ENCODE results near the gene MYO7B.

- TF ChIP-seq, protein P1, sequence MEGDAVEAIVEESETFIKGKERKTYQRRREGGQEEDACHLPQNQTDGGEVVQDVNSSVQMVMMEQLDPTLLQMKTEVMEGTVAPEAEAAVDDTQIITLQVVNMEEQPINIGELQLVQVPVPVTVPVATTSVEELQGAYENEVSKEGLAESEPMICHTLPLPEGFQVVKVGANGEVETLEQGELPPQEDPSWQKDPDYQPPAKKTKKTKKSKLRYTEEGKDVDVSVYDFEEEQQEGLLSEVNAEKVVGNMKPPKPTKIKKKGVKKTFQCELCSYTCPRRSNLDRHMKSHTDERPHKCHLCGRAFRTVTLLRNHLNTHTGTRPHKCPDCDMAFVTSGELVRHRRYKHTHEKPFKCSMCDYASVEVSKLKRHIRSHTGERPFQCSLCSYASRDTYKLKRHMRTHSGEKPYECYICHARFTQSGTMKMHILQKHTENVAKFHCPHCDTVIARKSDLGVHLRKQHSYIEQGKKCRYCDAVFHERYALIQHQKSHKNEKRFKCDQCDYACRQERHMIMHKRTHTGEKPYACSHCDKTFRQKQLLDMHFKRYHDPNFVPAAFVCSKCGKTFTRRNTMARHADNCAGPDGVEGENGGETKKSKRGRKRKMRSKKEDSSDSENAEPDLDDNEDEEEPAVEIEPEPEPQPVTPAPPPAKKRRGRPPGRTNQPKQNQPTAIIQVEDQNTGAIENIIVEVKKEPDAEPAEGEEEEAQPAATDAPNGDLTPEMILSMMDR (IDR thresholded peaks at IDR 0.05; ENCODE audit: poor library complexity): no peak
- TF ChIP-seq EZH2 (IDR thresholded peaks at IDR 0.05; ENCODE audit: borderline replicate concordance): no peak
- TF ChIP-seq EZH2phosphoT487 (IDR thresholded peaks at IDR 0.05; ENCODE audit: low read depth, severe bottlenecking, unreplicated experiment): no peak
Measured at GRCh38 chr2:127560931-127561280, 25.4 kb downstream of the MYO7B start.

Data from hepatocyte (in vitro differentiated cells).